ENCODE results near the gene GNB1.
"Not testable (repeated sequence)": the region's sequence is repeated elsewhere in the genome, so short reads cannot be mapped to it uniquely, and the experiment has no call there.

The GNB1 gene

GRCh38 chr1:1742529-1742928 is 148.4 kb downstream of the GNB1 start:
- DNase-seq; in situ Hi-C loops (cut with HindIII; ENCODE audit: low pct_ligation_motif_present, low pct_unique_long_range_greater_than_20kb, low sequenced_read_pairs): not testable (repeated sequence)

- not testable (repeated sequence) for DNase-seq
Observed at GRCh38 chr1:1741013-1741412, 149.9 kb downstream of the GNB1 start.

GRCh38 chr1:1738799-1739337 is 152.0 kb downstream of the GNB1 start:
- in situ Hi-C loops (cut with HindIII; ENCODE audit: low pct_ligation_motif_present, low pct_unique_long_range_greater_than_20kb, low sequenced_read_pairs); DNase-seq: not testable (repeated sequence)

More at GRCh38 chr1:1741013-1741412, 149.9 kb downstream of the GNB1 start:
- in situ Hi-C loops (cut with HindIII; ENCODE audit: low pct_ligation_motif_present, low pct_unique_long_range_greater_than_20kb, low sequenced_read_pairs), result not testable (repeated sequence)

- DNase-seq; in situ Hi-C loops (cut with HindIII; ENCODE audit: low pct_ligation_motif_present, low pct_unique_long_range_greater_than_20kb, low sequenced_read_pairs): not testable (repeated sequence)
Observed at GRCh38 chr1:1737675-1738590, 153.0 kb downstream of the GNB1 start.

Data from ACHN (cell line).